ENCODE data around the gene ATXN7L2.
A peak's percentile ranks its signal among the peaks of the same experiment; 100 is the strongest.

The ATXN7L2 gene

GRCh38 chr1:109487261-109487660, 3.6 kb downstream of the ATXN7L2 start:
- H3K36me3 Mint-ChIP-seq = peaks cover 28% of the 10 kb centered on the region
- H3K27me3 Mint-ChIP-seq = no peaks in the 10 kb centered on the region
- no peak for ATAC-seq
- peaks cover 37% of the 10 kb centered on the region for H3K4me1 Mint-ChIP-seq
- H3K9me3 Mint-ChIP-seq = no peaks in the 10 kb centered on the region
- no peak overlapping the region for H3K27ac Mint-ChIP-seq
- no peak overlapping the region for H3K4me3 Mint-ChIP-seq

GRCh38 chr1:109488201-109488600, 4.5 kb downstream of the ATXN7L2 start:
- H3K4me3 Mint-ChIP-seq = no peak overlapping the region
- H3K27ac Mint-ChIP-seq = no peak overlapping the region
- H3K27me3 Mint-ChIP-seq = no peaks in the 10 kb centered on the region
- H3K36me3 Mint-ChIP-seq = peaks cover 28% of the 10 kb centered on the region
- H3K4me1 Mint-ChIP-seq = peaks cover 31% of the 10 kb centered on the region
- no peak for ATAC-seq
- H3K9me3 Mint-ChIP-seq = no peaks in the 10 kb centered on the region

- H3K4me1 Mint-ChIP-seq = peaks cover 27% of the 10 kb centered on the region
- H3K36me3 Mint-ChIP-seq = peaks cover 28% of the 10 kb centered on the region
- H3K4me3 Mint-ChIP-seq = no peak overlapping the region
- no peaks in the 10 kb centered on the region for H3K9me3 Mint-ChIP-seq
- no peaks in the 10 kb centered on the region for H3K27me3 Mint-ChIP-seq
- H3K27ac Mint-ChIP-seq = no peak overlapping the region
- ATAC-seq = no peak
Measured at GRCh38 chr1:109488696-109489095, 5.0 kb downstream of the ATXN7L2 start.

- Mint-ChIP-seq H3K9me3 (no peaks in the 10 kb centered on the region), H3K27me3 (no peaks in the 10 kb centered on the region), H3K36me3 (peaks cover 28% of the 10 kb centered on the region), H3K4me1 (peaks cover 24% of the 10 kb centered on the region), H3K4me3 (no peak overlapping the region), H3K27ac (no peak overlapping the region)
- peak; percentile 55 for ATAC-seq
Measured at GRCh38 chr1:109490029-109490933, 6.6 kb downstream of the ATXN7L2 start.

- no peaks in the 10 kb centered on the region for H3K9me3 Mint-ChIP-seq
- no peak overlapping the region for H3K4me3 Mint-ChIP-seq
- no peaks in the 10 kb centered on the region for H3K27me3 Mint-ChIP-seq
- peaks cover 30% of the 10 kb centered on the region for H3K36me3 Mint-ChIP-seq
- H3K27ac Mint-ChIP-seq = no peak overlapping the region
- peaks cover 24% of the 10 kb centered on the region for H3K4me1 Mint-ChIP-seq
- ATAC-seq = no peak
Measured at GRCh38 chr1:109490934-109491302, 7.2 kb downstream of the ATXN7L2 start.

- no peak for ATAC-seq
- no peak overlapping the region for H3K4me3 Mint-ChIP-seq
- H3K27ac Mint-ChIP-seq = no peak overlapping the region
Measured at GRCh38 chr1:109491372-109491771, 7.7 kb downstream of the ATXN7L2 start.

GRCh38 chr1:109492779-109493178, 9.1 kb downstream of the ATXN7L2 start:
- Mint-ChIP-seq H3K4me1 (peaks cover 39% of the 10 kb centered on the region), H3K4me3 (no peak overlapping the region), H3K27me3 (no peaks in the 10 kb centered on the region), H3K36me3 (peaks cover 28% of the 10 kb centered on the region), H3K27ac (no peak overlapping the region), H3K9me3 (no peaks in the 10 kb centered on the region)
- no peak for ATAC-seq

More at GRCh38 chr1:109491372-109491771, 7.7 kb downstream of the ATXN7L2 start:
- H3K36me3 Mint-ChIP-seq = peaks cover 30% of the 10 kb centered on the region
- no peaks in the 10 kb centered on the region for H3K9me3 Mint-ChIP-seq
- H3K27me3 Mint-ChIP-seq = no peaks in the 10 kb centered on the region
- peaks cover 28% of the 10 kb centered on the region for H3K4me1 Mint-ChIP-seq

GRCh38 chr1:109493227-109493626, 9.5 kb downstream of the ATXN7L2 start:
- Mint-ChIP-seq H3K27ac (no peak overlapping the region), H3K36me3 (peaks cover 24% of the 10 kb centered on the region), H3K9me3 (no peaks in the 10 kb centered on the region)

GRCh38 chr1:109493805-109494539, 10.3 kb downstream of the ATXN7L2 start, which contains the start of gene CYB561D1:
TSS of gene CYB561D1 (plus strand) at chr1:109494094. CDS start at chr1:109494140, 46 bp downstream.
- no peaks in the 10 kb centered on the region for H3K9me3 Mint-ChIP-seq
- H3K4me3 Mint-ChIP-seq = peak within 1 kb of the TSS; percentile 87
- H3K36me3 Mint-ChIP-seq = peaks cover 23% of the 10 kb centered on the region
- peak within 1 kb of the TSS; percentile 80 for H3K27ac Mint-ChIP-seq
- peak; percentile 94 for ATAC-seq
- no peaks in the 10 kb centered on the region for H3K27me3 Mint-ChIP-seq
- peaks cover 47% of the 10 kb centered on the region for H3K4me1 Mint-ChIP-seq

More at GRCh38 chr1:109493227-109493626, 9.5 kb downstream of the ATXN7L2 start:
- ATAC-seq = no peak
- Mint-ChIP-seq H3K4me1 (peaks cover 44% of the 10 kb centered on the region), H3K27me3 (no peaks in the 10 kb centered on the region), H3K4me3 (no peak overlapping the region)

- H3K36me3 Mint-ChIP-seq = peaks cover 23% of the 10 kb centered on the region
- H3K27ac Mint-ChIP-seq = no peak overlapping the region
- H3K9me3 Mint-ChIP-seq = no peaks in the 10 kb centered on the region
- H3K4me3 Mint-ChIP-seq = peak overlapping the region; percentile 38
- no peak for ATAC-seq
- peaks cover 55% of the 10 kb centered on the region for H3K4me1 Mint-ChIP-seq
- H3K27me3 Mint-ChIP-seq = no peaks in the 10 kb centered on the region
Measured at GRCh38 chr1:109495738-109496137, 12.0 kb downstream of the ATXN7L2 start.

- Mint-ChIP-seq H3K4me1 (peaks cover 58% of the 10 kb centered on the region), H3K36me3 (peaks cover 23% of the 10 kb centered on the region), H3K27me3 (no peaks in the 10 kb centered on the region), H3K9me3 (no peaks in the 10 kb centered on the region), H3K27ac (no peak overlapping the region), H3K4me3 (no peak overlapping the region)
- no peak for ATAC-seq
Measured at GRCh38 chr1:109497449-109498160, 13.9 kb downstream of the ATXN7L2 start.

GRCh38 chr1:109498161-109498801, 14.6 kb downstream of the ATXN7L2 start:
- H3K4me1 Mint-ChIP-seq = peaks cover 58% of the 10 kb centered on the region
- ATAC-seq = no peak
- H3K9me3 Mint-ChIP-seq = no peaks in the 10 kb centered on the region
- H3K36me3 Mint-ChIP-seq = peaks cover 23% of the 10 kb centered on the region
- no peaks in the 10 kb centered on the region for H3K27me3 Mint-ChIP-seq
- H3K4me3 Mint-ChIP-seq = no peak overlapping the region
- no peak overlapping the region for H3K27ac Mint-ChIP-seq

- no peaks in the 10 kb centered on the region for H3K9me3 Mint-ChIP-seq
- no peak for ATAC-seq
- no peak overlapping the region for H3K4me3 Mint-ChIP-seq
- no peak overlapping the region for H3K27ac Mint-ChIP-seq
- H3K4me1 Mint-ChIP-seq = peaks cover 58% of the 10 kb centered on the region
- peaks cover 23% of the 10 kb centered on the region for H3K36me3 Mint-ChIP-seq
- no peaks in the 10 kb centered on the region for H3K27me3 Mint-ChIP-seq
Measured at GRCh38 chr1:109499081-109499480, 15.4 kb downstream of the ATXN7L2 start.

GRCh38 chr1:109499661-109500536, 16.2 kb downstream of the ATXN7L2 start:
- H3K9me3 Mint-ChIP-seq = no peaks in the 10 kb centered on the region
- no peaks in the 10 kb centered on the region for H3K27me3 Mint-ChIP-seq
- peaks cover 52% of the 10 kb centered on the region for H3K4me1 Mint-ChIP-seq
- no peak overlapping the region for H3K27ac Mint-ChIP-seq
- no peak overlapping the region for H3K4me3 Mint-ChIP-seq
- peaks cover 23% of the 10 kb centered on the region for H3K36me3 Mint-ChIP-seq
- ATAC-seq = no peak

Measured in stimulated activated memory B cell treated with anti-CD40 and anti-IgM and Interleukin-4, amounts not matched to agents 10 μg/mL and 1 μg/mL and 100 μg/mL, for 72 hours (primary cell).